ENCODE data around the gene SUCNR1. TPM values are rescaled to one million over a fixed set of nuclear protein-coding genes. Genes with fewer than 3 reads are reported as not detected.
"Not testable (repeated sequence)": the region's sequence is repeated elsewhere in the genome, so short reads cannot be mapped to it uniquely, and the experiment has no call there.

Gene SUCNR1
- under 1 TPM; 0.15 to 0.47 TPM for total RNA-seq
- long read RNA-seq = 0 reads

- no peak for ATAC-seq
- intact Hi-C loops (cut with DNase I, micrococcal nuclease) = no loop called here
These were observed at the start of gene SUCNR1 for GRCh38 chr3:151873398-151873797. TSS of gene SUCNR1 (plus strand) at chr3:151873643. CDS start at chr3:151879893, 6,250 bp downstream.

DNA sequence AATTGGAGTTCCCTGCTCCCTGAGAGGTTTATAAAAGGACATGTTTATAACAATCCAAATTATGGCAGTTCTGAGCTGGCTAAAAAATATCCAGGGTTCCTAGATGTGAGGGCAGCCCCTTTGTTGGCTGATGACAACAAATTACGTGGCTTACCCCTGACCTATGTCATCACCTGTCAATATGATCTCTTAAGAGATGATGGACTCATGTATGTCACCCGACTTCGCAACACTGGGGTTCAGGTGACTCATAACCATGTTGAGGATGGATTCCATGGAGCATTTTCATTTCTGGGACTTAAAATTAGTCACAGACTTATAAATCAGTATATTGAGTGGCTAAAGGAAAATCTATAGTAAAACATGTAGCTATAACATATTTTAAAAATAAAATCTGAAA, 45.6 kb upstream of the SUCNR1 start:
- ATAC-seq = no peak
- intact Hi-C loops (cut with DNase I, micrococcal nuclease) = no loop called here
- no peak for DNase-seq

More at GRCh38 chr3:151873398-151873797, at the start of gene SUCNR1:
- DNase-seq = no peak

GRCh38 chr3:151835751-151836525, 37.5 kb upstream of the SUCNR1 start:
- ATAC-seq = no peak
- DNase-seq = no peak
- intact Hi-C loops (cut with DNase I, micrococcal nuclease) = no loop called here

- no peak for DNase-seq
- peak; percentile 50 for ATAC-seq
- intact Hi-C loops (cut with DNase I, micrococcal nuclease) = no loop called here
These were observed 36.4 kb upstream of the SUCNR1 start for GRCh38 chr3:151837057-151837456.

DNA sequence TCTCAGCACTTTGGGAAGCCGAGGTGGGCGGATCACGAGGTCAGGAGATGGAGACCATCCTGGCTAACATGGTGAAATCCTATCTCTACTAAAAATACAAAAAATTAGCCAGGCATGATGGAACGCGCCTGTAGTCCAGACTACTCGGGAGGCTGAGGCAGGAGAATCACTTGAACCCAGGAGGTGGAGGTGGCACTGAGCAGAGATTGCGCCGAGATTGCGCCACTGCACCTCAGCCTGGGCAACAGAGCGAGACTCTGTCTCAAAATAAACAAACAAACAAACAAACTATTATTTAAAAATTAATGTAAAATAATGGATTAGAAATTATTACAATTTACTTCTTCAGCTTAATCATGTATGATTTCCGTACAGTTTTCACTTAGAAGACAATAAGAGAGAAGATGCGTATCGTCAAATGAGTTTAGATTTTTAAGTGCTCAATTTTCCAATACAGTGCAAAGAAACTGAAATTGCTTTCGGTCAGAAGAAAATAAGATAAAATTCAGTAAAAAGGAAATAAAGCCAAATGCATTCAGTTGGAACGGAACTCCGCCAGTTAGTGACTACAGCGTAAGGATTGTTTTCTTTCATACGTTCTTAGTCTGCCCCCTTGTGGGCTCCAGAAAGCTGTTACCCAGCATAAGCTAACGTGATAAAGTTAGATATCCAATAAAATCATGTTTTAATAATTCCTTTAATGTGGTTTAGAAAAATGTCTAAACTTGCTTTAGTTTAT, 34.7 kb upstream of the SUCNR1 start:
- DNase-seq (peak in 1 of 2 donors; percentile 43), ATAC-seq (peak; percentile 89)
- intact Hi-C loops (cut with DNase I, micrococcal nuclease) = loop anchor here in 1 of 2 donors (2.0 kb wide), 1 partner anchor 400 kb away; no protein-coding TSS in a partner anchor

DNA sequence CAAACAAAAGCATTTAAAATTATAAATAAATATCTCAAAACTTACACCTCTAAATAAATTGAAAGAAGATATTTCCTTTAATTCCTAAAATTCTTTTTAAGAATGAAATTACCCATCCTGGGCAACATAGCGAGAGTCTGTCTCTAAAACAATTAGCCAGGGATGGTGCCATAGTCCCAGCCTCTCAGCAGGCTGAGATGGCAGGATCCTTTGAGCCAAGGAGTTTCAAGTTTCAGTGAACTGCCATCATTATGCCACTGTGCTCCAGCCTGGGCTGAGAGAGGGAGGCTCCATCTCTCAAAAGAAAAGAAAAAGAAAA, 34.2 kb upstream of the SUCNR1 start:
- intact Hi-C loops (cut with DNase I, micrococcal nuclease) = loop anchor here in 1 of 2 donors (2.0 kb wide), 1 partner anchor 400 kb away; no protein-coding TSS in a partner anchor
- ATAC-seq (no peak), DNase-seq (no peak)

DNA sequence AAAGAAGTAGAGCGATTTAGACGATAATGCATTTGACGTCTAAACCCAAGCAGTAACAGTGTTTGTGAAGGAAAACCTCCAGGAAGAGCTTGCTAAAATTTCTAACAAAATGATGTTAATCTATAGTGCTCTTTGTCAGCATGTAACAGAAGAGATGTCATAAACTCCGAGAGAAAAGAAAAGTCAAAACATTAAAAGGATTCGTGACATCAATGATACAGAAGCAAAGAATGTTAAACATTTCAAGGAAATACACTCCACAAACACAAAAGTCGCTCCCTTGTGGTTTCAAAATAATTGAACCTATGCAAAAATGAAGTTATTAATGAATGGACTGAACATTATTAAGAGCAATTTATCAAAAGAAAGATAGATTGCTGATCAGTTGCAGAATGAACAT, 31.6 kb upstream of the SUCNR1 start:
- ATAC-seq = no peak
- no peak for DNase-seq
- intact Hi-C loops (cut with DNase I, micrococcal nuclease) = no loop called here

GRCh38 chr3:151843275-151843674, 30.2 kb upstream of the SUCNR1 start:
- no peak for DNase-seq
- ATAC-seq = peak; percentile 59
- intact Hi-C loops (cut with DNase I, micrococcal nuclease) = no loop called here

- intact Hi-C loops (cut with DNase I, micrococcal nuclease) = no loop called here
- ATAC-seq = no peak
- no peak for DNase-seq
These were observed 28.0 kb upstream of the SUCNR1 start for GRCh38 chr3:151845306-151845905.

DNA sequence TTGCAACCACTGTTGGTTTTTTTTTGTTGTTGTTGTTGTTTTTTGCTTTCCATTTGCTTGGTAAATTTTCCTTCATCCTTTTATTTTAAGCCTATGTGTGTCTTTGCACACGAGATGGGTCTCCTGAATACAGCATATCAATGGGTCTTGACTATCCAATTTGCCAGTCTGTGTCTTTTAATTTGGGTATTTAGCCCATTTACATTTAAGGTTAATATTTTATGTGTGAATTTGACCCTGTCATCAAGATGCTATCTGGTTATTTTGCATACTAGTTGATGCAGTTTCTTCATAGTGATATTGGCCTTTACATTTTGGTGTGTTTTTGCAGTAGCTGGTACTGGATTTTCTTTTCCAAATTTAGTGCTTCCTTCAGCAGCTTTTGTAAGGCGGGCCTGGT, 23.4 kb upstream of the SUCNR1 start:
- DNase-seq; intact Hi-C loops (cut with DNase I, micrococcal nuclease); ATAC-seq: not testable (repeated sequence)

DNA sequence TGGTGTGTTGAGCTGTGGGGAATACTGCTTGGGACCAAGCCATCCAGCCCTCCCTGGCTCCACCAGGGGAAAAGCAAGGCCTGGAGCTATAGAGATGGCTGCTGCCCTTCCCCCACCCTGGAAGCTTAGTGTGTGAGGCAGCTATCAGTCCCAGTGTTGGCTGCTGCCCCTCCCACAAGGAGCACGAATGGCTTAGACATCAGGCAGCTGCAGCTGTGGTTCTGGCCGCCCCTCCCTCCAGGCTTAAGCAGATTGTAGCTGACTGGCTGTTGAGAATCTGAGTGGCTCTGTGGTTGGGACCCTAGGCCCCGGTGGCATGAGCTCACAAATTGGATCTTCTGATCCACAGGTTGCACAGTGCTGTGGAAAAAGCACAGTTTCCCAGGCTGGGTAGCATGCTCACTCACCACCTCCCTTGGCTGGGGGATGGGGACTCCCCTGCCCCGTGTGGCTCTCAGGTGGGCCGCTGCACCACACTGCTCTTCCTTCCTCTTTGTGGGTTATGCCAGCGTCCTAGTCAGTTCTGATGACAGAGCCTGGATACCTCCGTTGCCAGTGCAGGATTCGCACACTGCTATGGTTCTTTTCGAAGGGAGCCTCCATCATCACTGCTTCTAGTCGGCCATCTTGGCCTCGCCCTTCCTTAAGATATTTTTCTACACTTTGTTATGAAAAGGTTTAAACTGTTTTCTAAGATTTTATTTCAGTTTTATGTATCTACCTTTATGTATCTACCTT, 21.2 kb upstream of the SUCNR1 start:
- ATAC-seq (no peak), DNase-seq (no peak)
- intact Hi-C loops (cut with DNase I, micrococcal nuclease) = no loop called here

GRCh38 chr3:151856118-151856517, 17.3 kb upstream of the SUCNR1 start:
- ATAC-seq (no peak), DNase-seq (no peak)
- intact Hi-C loops (cut with DNase I, micrococcal nuclease) = no loop called here

- no peak for ATAC-seq
- no peak for DNase-seq
- intact Hi-C loops (cut with DNase I, micrococcal nuclease) = no loop called here
These were observed 16.8 kb upstream of the SUCNR1 start for GRCh38 chr3:151856641-151857040.

GRCh38 chr3:151859233-151859673, 14.2 kb upstream of the SUCNR1 start:
- intact Hi-C loops (cut with DNase I, micrococcal nuclease) = no loop called here
- no peak for ATAC-seq
- DNase-seq = no peak

GRCh38 chr3:151859905-151860304, 13.5 kb upstream of the SUCNR1 start:
- ATAC-seq (no peak), DNase-seq (no peak)
- intact Hi-C loops (cut with DNase I, micrococcal nuclease) = no loop called here

GRCh38 chr3:151863611-151864010, 9.8 kb upstream of the SUCNR1 start:
- DNase-seq (no peak), ATAC-seq (no peak)
- intact Hi-C loops (cut with DNase I, micrococcal nuclease) = no loop called here

DNA sequence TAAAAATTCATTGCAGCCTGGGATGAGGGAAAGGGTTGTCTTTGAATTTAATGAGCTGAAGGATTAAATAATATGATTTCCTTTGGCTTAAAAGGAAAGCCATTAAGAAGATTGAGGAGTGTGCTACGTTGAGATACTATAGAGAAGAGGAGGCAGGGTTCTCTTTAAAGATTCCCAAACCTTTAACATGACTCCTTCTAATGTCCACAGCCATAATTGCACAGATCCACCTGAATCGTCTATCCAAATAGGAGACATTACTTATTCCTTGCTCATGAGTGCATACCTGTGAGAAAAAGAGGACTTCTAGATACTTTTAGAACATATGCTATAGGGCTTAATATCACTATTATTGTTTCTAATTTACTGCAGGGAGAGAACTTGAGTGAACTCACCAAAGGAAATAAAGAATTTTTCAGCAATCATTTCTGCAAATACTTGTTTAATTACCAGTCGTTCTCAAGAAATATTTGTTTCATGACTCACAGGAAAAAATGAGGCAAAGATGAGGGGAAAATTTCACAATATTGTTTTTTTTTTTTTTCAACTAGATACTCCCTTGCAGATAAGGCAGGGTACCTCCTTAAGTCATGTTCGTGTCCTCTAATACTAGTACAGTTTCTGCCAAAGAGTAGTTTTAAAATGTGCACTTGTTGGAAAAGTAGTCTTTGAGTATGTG, 8.9 kb upstream of the SUCNR1 start:
- no peak for ATAC-seq
- DNase-seq = no peak
- intact Hi-C loops (cut with DNase I, micrococcal nuclease) = no loop called here

DNA sequence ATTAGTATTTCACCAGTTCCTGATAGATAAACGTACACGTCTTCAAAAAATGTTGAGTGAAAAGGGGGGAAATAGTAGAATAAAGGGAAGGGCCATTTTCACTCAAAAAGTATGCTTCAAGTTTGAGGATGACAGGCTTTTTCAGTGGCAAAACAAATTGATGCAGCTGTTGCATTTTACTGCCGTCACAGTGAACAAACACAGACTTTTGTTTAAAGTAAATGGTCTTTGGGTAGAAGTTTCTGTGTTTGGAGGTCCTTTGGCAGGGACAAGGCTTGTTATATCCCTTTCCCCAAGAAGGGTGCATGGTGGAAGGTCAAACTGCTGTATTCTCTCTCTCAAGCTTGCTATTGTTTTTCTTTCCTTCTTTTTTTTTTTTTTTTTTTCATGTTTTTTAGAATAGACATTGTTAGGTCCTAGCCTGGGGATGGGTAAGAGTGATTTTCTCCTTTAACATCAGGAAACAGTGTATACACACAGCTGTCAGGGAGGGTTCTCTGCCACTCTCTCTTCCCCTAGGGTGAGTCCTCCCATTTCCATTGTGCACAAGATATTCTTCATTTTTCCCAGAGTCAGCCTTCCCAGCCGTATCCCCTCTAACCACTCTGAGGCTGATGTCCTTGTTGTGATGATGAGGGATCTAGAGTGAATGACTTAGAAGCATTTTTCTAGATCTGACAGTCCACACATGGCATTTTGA, 6.6 kb upstream of the SUCNR1 start:
- no peak for ATAC-seq
- DNase-seq = no peak
- intact Hi-C loops (cut with DNase I, micrococcal nuclease) = no loop called here

Data from left colon (tissue), 2 donors.